IgD-negative memory B cell (primary cell): ENCODE data around the gene SIK2. TPM values are rescaled to one million over a fixed set of nuclear protein-coding genes. Genes with fewer than 3 reads are reported as not detected.

Source experiments
- H3K27ac Mint-ChIP-seq, 3 donors: one replicate each; pipeline ENCODE4 v1.8.0; 2020 to 2022; ENCODE audit warnings: mild to moderate bottlenecking in 3 of 3, mixed read lengths in 3 of 3, moderate library complexity in 1 of 3
- H3K27me3 Mint-ChIP-seq: one replicate; pipeline ENCODE4 v1.8.0; 2021; ENCODE audit warnings: mixed read lengths
- H3K36me3 Mint-ChIP-seq: one replicate; pipeline ENCODE4 v1.8.0; 2020; ENCODE audit warnings: mild to moderate bottlenecking, mixed read lengths
- H3K4me1 Mint-ChIP-seq, 3 donors: one replicate each; pipeline ENCODE4 v1.8.0; 2020 to 2022; ENCODE audit warnings: mixed read lengths in 3 of 3, mild to moderate bottlenecking in 1 of 3
- H3K4me3 Mint-ChIP-seq, 4 donors: one replicate each; pipeline ENCODE4 v1.8.0; 2020 to 2022; ENCODE audit warnings: mild to moderate bottlenecking in 4 of 4, mixed read lengths in 4 of 4, moderate library complexity in 3 of 4
- H3K9me3 Mint-ChIP-seq, 3 donors: one replicate each; pipeline ENCODE4 v1.8.0; 2020 to 2021; ENCODE audit warnings: mixed read lengths in 3 of 3, mild to moderate bottlenecking in 1 of 3
- polyA plus RNA-seq: library from polyadenylated mRNA; unstranded; fragments of 300-500 nt; fragmentation: Illumina TruSeq; gene quantifications from one replicate; pipeline ENCODE4 v1.2.3, GENCODE V29; 2021

Gene SIK2
- polyA plus RNA-seq, 1 donor from 2014 or later = 0.41 TPM

- H3K36me3 Mint-ChIP-seq = peaks cover 10% of the 10 kb centered on the region
- no peak overlapping the region for H3K4me3 Mint-ChIP-seq
- H3K27me3 Mint-ChIP-seq = no peaks in the 10 kb centered on the region
- no peak overlapping the region for H3K27ac Mint-ChIP-seq
- no peaks in the 10 kb centered on the region for H3K9me3 Mint-ChIP-seq
- H3K4me1 Mint-ChIP-seq = peaks cover 0 to 2% (median 0%) of the 10 kb centered on the region in 3 donors
Measured at GRCh38 chr11:111629499-111629898, 27.2 kb downstream of the SIK2 start.

- Mint-ChIP-seq H3K36me3 (peaks cover 7% of the 10 kb centered on the region), H3K4me3 (no peak overlapping the region), H3K9me3 (no peaks in the 10 kb centered on the region), H3K27ac (no peak overlapping the region), H3K4me1 (peaks cover 0 to 4% (median 2%) of the 10 kb centered on the region in 3 donors), H3K27me3 (no peaks in the 10 kb centered on the region)
Measured at GRCh38 chr11:111631024-111631665, 28.9 kb downstream of the SIK2 start.

GRCh38 chr11:111631666-111632039 is 29.4 kb downstream of the SIK2 start:
- no peak overlapping the region for H3K27ac Mint-ChIP-seq
- H3K27me3 Mint-ChIP-seq = no peaks in the 10 kb centered on the region
- peaks cover 7% of the 10 kb centered on the region for H3K36me3 Mint-ChIP-seq
- peaks cover 0 to 7% (median 2%) of the 10 kb centered on the region in 3 donors for H3K4me1 Mint-ChIP-seq
- no peak overlapping the region for H3K4me3 Mint-ChIP-seq
- no peaks in the 10 kb centered on the region for H3K9me3 Mint-ChIP-seq

GRCh38 chr11:111632516-111633220 is 30.4 kb downstream of the SIK2 start:
- Mint-ChIP-seq H3K27ac (no peak overlapping the region), H3K9me3 (peaks cover 0 to under 1% (median 0%) of the 10 kb centered on the region in 3 donors), H3K4me3 (peak overlapping the region in 1 of 4 donors; percentile 40), H3K36me3 (peaks cover 10% of the 10 kb centered on the region), H3K4me1 (peaks cover 1 to 7% (median 2%) of the 10 kb centered on the region in 3 donors), H3K27me3 (no peaks in the 10 kb centered on the region)

- Mint-ChIP-seq H3K27me3 (no peaks in the 10 kb centered on the region), H3K36me3 (peaks cover 8% of the 10 kb centered on the region), H3K4me1 (peaks cover 2 to 7% (median 7%) of the 10 kb centered on the region in 3 donors), H3K27ac (no peak overlapping the region), H3K4me3 (peak overlapping the region in 1 of 4 donors; percentile 40), H3K9me3 (peaks cover 0 to 2% (median 0%) of the 10 kb centered on the region in 3 donors)
Measured at GRCh38 chr11:111633248-111633647, 31.0 kb downstream of the SIK2 start.

GRCh38 chr11:111633756-111634362 is 31.6 kb downstream of the SIK2 start:
- Mint-ChIP-seq H3K9me3 (peaks cover 0 to 2% (median 0%) of the 10 kb centered on the region in 3 donors), H3K36me3 (peaks cover 6% of the 10 kb centered on the region)

GRCh38 chr11:111634981-111635705 is 32.9 kb downstream of the SIK2 start:
- H3K4me1 Mint-ChIP-seq = peaks cover 3 to 9% (median 9%) of the 10 kb centered on the region in 3 donors
- peaks cover 5% of the 10 kb centered on the region for H3K36me3 Mint-ChIP-seq
- no peak overlapping the region for H3K4me3 Mint-ChIP-seq
- H3K9me3 Mint-ChIP-seq = peaks cover 0 to 2% (median 0%) of the 10 kb centered on the region in 3 donors
- no peaks in the 10 kb centered on the region for H3K27me3 Mint-ChIP-seq
- H3K27ac Mint-ChIP-seq = no peak overlapping the region

More at GRCh38 chr11:111633756-111634362, 31.6 kb downstream of the SIK2 start:
- Mint-ChIP-seq H3K27ac (no peak overlapping the region), H3K4me3 (no peak overlapping the region), H3K27me3 (no peaks in the 10 kb centered on the region), H3K4me1 (peaks cover 3 to 9% (median 9%) of the 10 kb centered on the region in 3 donors)

GRCh38 chr11:111635706-111636045 is 33.4 kb downstream of the SIK2 start:
- peaks cover 3 to 9% (median 9%) of the 10 kb centered on the region in 3 donors for H3K4me1 Mint-ChIP-seq
- H3K4me3 Mint-ChIP-seq = no peak overlapping the region
- no peaks in the 10 kb centered on the region for H3K27me3 Mint-ChIP-seq
- peaks cover 0 to 2% (median 0%) of the 10 kb centered on the region in 3 donors for H3K9me3 Mint-ChIP-seq
- H3K36me3 Mint-ChIP-seq = peaks cover 5% of the 10 kb centered on the region
- H3K27ac Mint-ChIP-seq = peak overlapping the region in 1 of 3 donors; percentile 36

- Mint-ChIP-seq H3K27me3 (no peaks in the 10 kb centered on the region), H3K36me3 (peaks cover 12% of the 10 kb centered on the region), H3K27ac (no peak overlapping the region), H3K4me3 (no peak overlapping the region), H3K9me3 (peaks cover 0 to 2% (median 0%) of the 10 kb centered on the region in 3 donors), H3K4me1 (peaks cover 3 to 11% (median 9%) of the 10 kb centered on the region in 3 donors)
Measured at GRCh38 chr11:111637885-111638284, 35.6 kb downstream of the SIK2 start.

- Mint-ChIP-seq H3K4me1 (peaks cover 3 to 12% (median 9%) of the 10 kb centered on the region in 3 donors), H3K27ac (no peak overlapping the region), H3K36me3 (peaks cover 11% of the 10 kb centered on the region), H3K9me3 (peaks cover 0 to 2% (median 0%) of the 10 kb centered on the region in 3 donors), H3K4me3 (no peak overlapping the region), H3K27me3 (no peaks in the 10 kb centered on the region)
Measured at GRCh38 chr11:111639226-111639925, 37.1 kb downstream of the SIK2 start.

- no peaks in the 10 kb centered on the region for H3K27me3 Mint-ChIP-seq
- no peak overlapping the region for H3K27ac Mint-ChIP-seq
- no peak overlapping the region for H3K4me3 Mint-ChIP-seq
- peaks cover 3 to 12% (median 5%) of the 10 kb centered on the region in 3 donors for H3K4me1 Mint-ChIP-seq
- peaks cover 11% of the 10 kb centered on the region for H3K36me3 Mint-ChIP-seq
- peaks cover 0 to 2% (median 2%) of the 10 kb centered on the region in 3 donors for H3K9me3 Mint-ChIP-seq
Measured at GRCh38 chr11:111641339-111642015, 39.2 kb downstream of the SIK2 start.

GRCh38 chr11:111642542-111642941 is 40.3 kb downstream of the SIK2 start:
- H3K4me3 Mint-ChIP-seq = no peak overlapping the region
- H3K36me3 Mint-ChIP-seq = peaks cover 8% of the 10 kb centered on the region
- H3K27me3 Mint-ChIP-seq = no peaks in the 10 kb centered on the region
- H3K9me3 Mint-ChIP-seq = peaks cover 0 to 2% (median 2%) of the 10 kb centered on the region in 3 donors
- H3K27ac Mint-ChIP-seq = no peak overlapping the region
- H3K4me1 Mint-ChIP-seq = peaks cover 3 to 12% (median 5%) of the 10 kb centered on the region in 3 donors

- Mint-ChIP-seq H3K27ac (no peak overlapping the region), H3K9me3 (peaks cover 0 to 2% (median 0%) of the 10 kb centered on the region in 3 donors), H3K4me3 (no peak overlapping the region), H3K36me3 (peaks cover 8% of the 10 kb centered on the region), H3K27me3 (no peaks in the 10 kb centered on the region), H3K4me1 (peaks cover 0 to 3% (median 3%) of the 10 kb centered on the region in 3 donors)
Measured at GRCh38 chr11:111644922-111645321, 42.7 kb downstream of the SIK2 start.
